Motor neuron (in vitro differentiated cells): ENCODE measurements around the gene ERC1. TPM values are rescaled to one million over a fixed set of nuclear protein-coding genes. Genes with fewer than 3 reads are reported as not detected.

Experiments
- ATAC-seq, 8 experiments: fragments of 200-7000 bp; cut with Tn5 transposase; replicated peaks in 6 of 8; 2 replicates each; pipeline ENCODE4 v1.8.0; 2021; ENCODE audit warnings: mild to moderate bottlenecking in 8 of 8, moderate library complexity in 8 of 8
- H3K27ac ChIP-seq, 2 donors: fragments of 250-450 bp; sonication (Bioruptor Pico); 2 replicates each; pipeline ENCODE4 v1.9.0; 2021; ENCODE audit warnings: antibody characterized with exemption in 2 of 2, mild to moderate bottlenecking in 2 of 2, moderate library complexity in 1 of 2
- H3K4me1 ChIP-seq, 2 donors: fragments of 250-450 bp; sonication (Bioruptor Pico); replicated peaks in 1 of 2; 2 replicates each; pipeline ENCODE4 v1.6.1; 2021; ENCODE audit warnings: antibody characterized with exemption in 2 of 2, mild to moderate bottlenecking in 2 of 2, moderate library complexity in 1 of 2
- H3K4me3 ChIP-seq, 5 donors: fragments of 250-450 bp; sonication (Bioruptor Pico); 2 replicates each; pipeline ENCODE4 v1.9.0; 2021; ENCODE audit warnings: antibody characterized with exemption in 5 of 5, mild to moderate bottlenecking in 5 of 5, moderate library complexity in 4 of 5
- WGBS, 10 experiments: fragments of 450-650 bp; shearing (Covaris generic); methylation state at CpG; one replicate each; pipeline ENCODE4 v1.0.0; 2022; 5-methylcytosine and 5-hydroxymethylcytosine counted together
- in situ Hi-C, 9 experiments: fragments of 400-800 bp; cut with MboI; loops; one replicate each; pipeline ENCODE4 v1.15.0; 2021; ENCODE audit warnings: low sequenced_read_pairs in 9 of 9, low pct_unique_long_range_greater_than_20kb in 2 of 9; ENCODE audit not compliant: unreplicated experiment in 9 of 9
- total RNA-seq, 8 experiments: library from RNA; unstranded; fragments of 300-600 nt; gene quantifications; 2 replicates each; pipeline versions ENCODE4 v1.2.3 to v1.2.4, GENCODE V29; 2022

Gene ERC1
- total RNA-seq, 8 experiments from 2014 or later: 15.1 to 53.8 (median 34.6) TPM

DNA sequence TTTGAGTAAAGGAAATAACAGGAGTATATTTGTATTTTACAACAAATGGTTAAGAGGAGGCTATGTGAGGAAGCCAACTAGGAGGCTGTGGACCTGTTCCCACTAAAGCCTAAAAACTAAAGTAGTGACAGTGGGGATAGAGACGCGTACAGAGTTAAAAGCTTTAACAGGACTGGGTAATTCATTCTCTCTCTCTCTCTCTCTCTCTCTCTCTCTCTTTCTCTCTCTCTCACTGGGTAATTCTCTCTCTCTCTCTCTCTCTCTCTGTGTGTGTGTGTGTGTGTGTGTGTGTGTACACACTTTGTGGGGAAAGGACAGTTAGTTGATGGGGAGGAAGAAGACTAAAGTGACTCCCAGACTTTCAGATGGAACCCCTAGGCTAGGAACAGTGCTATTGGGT, 16.3 kb downstream of the ERC1 start:
- WGBS, 10 experiments: 94 to 100% (median 100%) methylated on average over 1 to 2 of the region's 2 CpGs; no CpG with 5 or more reads in 7 of the 10 experiments
- Histone ChIP-seq H3K27ac (no peak overlapping the region), H3K4me3 (no peak overlapping the region), H3K4me1 (peaks cover 3% of the 10 kb centered on the region in 2 donors)
- no peak for ATAC-seq
- in situ Hi-C loops: no loop called here

DNA sequence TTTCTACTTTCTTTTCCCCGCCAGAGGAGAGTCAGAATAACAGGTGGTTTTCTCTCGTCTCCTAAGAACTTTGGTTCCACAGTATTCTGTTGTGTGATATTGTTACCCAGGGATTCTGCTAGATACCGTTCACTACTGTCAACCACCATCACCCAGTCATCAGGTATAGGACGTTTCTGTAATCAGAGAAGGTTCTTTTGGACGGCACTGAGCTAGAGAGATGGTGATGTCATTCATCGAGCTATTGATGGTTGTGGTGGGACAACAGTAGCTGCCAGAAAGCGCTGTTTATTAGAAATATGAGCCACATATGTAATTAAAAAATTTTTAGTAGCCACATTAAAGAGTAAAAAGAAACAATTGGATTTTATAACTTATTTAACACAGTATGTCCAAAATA, 17.0 kb downstream of the ERC1 start:
- H3K4me1 ChIP-seq: peaks cover 3% of the 10 kb centered on the region in 2 donors
- no peak for ATAC-seq
- in situ Hi-C loops: no loop called here

DNA sequence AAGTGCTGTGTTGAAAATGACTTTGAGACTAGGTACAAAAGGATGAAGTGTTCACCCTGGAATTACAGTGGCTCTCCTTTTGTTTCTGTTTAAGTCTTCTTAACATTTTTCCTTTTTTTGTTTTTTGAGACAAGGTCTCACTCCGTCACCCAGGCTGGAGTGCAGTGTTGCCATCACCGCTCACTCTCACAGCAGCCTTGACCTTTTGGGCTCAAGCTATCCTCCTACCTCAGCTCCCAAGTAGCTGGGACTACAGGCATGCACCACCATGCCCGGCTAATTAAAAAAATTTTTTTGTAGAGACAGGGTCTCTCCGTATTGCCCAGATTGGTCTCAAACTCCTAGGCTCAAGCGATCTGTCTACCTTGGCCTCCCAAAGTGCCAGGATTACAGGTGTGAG, 20.1 kb downstream of the ERC1 start:
- Histone ChIP-seq H3K4me3 (no peak overlapping the region), H3K27ac (no peak overlapping the region), H3K4me1 (peaks cover 0 to 2% of the 10 kb centered on the region in 2 donors)
- in situ Hi-C loops: no loop called here
- ATAC-seq: no peak
- 80 to 100% (median 100%) methylated on average over 1 to 5 of the region's 5 CpGs; no CpG with 5 or more reads in 2 of the 10 experiments for WGBS, 10 experiments

More for the DNA sequence above, 17.0 kb downstream of the ERC1 start:
- no peak overlapping the region for H3K27ac ChIP-seq
- H3K4me3 ChIP-seq: no peak overlapping the region
- 73 to 93% (median 88%) methylated on average over 3 to 7 of the region's 7 CpGs; no CpG with 5 or more reads in 2 of the 10 experiments for WGBS, 10 experiments

DNA sequence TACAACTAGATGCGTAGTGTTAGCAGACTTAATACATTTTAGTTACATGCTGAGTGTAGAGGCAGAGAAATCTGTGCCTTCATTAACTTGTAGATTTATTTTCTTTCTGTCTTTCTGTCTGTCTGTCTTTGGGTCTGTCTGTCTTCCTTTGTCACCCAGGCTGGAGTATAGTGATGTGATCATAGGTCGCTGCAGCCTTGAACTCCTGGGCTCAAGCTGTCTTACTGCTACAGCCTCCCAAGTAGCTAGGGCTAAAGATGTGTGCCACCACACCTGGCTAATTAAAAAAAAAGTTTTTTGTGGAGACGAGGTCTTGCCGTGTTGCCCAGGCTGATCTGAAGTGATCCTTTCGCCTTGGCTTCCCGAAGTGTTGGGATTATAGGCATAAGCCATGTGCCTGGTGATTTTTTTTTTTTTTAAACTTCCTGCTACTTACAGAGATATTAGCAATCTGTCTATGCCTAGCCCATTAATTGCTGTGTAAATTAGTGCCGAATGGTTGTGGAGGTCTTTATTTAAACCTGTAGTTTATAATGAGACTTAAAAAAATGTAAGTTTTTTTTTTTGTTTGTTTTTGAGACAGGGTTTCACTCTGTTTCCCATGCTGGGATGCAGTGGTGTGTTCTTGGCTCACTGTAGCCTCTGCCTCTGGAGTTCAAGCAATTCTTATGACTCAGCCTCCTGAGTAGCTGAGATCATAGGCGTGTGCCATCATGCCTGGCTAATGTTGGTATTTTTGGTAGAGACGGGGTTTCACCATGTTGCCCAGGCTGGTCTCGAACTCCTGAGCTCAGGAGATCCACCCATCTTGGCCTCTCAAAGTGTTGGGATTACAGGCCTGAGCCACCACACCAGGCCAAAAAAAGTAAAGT, 22.8 kb downstream of the ERC1 start:
- no peak overlapping the region for H3K4me3 ChIP-seq
- WGBS, 10 experiments: 42 to 98% (median 93%) methylated on average over 2 to 9 of the region's 10 CpGs
- H3K4me1 ChIP-seq: peaks cover 0 to 2% of the 10 kb centered on the region in 2 donors
- peak in 3 of 8 experiments; percentile 56 to 99 (median 99) for ATAC-seq
- no peak overlapping the region for H3K27ac ChIP-seq
- in situ Hi-C loops: no loop called here

DNA sequence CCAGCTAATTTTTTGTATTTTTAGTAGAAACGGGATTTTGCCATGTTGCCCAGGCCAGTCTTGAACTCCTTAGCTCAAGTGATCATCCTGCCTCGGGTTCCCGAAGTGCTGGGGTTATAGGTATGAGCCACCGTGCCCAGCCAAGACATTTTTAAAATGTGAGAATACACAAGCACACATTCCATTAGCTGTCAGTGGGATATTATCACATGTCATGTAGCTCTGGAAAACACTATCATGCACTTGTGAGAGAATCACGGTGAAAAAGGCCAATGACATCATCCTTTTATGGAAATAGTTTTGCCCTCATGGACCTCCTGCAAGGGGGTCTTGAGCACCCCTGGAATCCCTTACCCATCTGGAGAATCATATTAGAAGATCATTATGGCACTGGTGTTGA, 28.3 kb downstream of the ERC1 start:
- WGBS, 10 experiments: 60 to 100% (median 90%) methylated on average over 1 to 5 of the region's 5 CpGs; no CpG with 5 or more reads in 1 of the 10 experiments
- Histone ChIP-seq H3K4me1 (peaks cover 0 to 2% of the 10 kb centered on the region in 2 donors), H3K4me3 (no peak overlapping the region), H3K27ac (no peak overlapping the region)
- ATAC-seq: no peak
- in situ Hi-C loops: no loop called here

DNA sequence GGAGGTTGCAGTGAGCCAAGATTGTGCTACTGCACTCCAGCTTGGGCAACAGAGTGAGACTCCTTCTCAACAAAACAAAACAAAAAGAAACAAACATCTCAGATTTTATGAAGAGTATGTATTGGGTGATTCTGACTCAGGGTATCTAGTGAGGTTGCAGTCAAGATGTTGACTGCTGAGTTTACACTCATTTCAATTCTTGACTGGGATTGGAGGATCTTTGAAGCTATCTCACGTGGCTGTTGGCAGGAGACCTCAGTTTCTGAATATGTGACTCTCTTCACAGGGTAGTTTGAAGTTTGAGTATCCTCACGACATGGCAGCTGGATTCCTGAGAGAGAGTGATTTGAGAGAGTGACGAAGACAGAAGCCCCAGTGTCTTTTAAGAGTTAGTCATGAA, 29.4 kb downstream of the ERC1 start:
- 91 to 100% (median 100%) methylated on average over 1 to 3 of the region's 3 CpGs; no CpG with 5 or more reads in 2 of the 10 experiments for WGBS, 10 experiments

DNA sequence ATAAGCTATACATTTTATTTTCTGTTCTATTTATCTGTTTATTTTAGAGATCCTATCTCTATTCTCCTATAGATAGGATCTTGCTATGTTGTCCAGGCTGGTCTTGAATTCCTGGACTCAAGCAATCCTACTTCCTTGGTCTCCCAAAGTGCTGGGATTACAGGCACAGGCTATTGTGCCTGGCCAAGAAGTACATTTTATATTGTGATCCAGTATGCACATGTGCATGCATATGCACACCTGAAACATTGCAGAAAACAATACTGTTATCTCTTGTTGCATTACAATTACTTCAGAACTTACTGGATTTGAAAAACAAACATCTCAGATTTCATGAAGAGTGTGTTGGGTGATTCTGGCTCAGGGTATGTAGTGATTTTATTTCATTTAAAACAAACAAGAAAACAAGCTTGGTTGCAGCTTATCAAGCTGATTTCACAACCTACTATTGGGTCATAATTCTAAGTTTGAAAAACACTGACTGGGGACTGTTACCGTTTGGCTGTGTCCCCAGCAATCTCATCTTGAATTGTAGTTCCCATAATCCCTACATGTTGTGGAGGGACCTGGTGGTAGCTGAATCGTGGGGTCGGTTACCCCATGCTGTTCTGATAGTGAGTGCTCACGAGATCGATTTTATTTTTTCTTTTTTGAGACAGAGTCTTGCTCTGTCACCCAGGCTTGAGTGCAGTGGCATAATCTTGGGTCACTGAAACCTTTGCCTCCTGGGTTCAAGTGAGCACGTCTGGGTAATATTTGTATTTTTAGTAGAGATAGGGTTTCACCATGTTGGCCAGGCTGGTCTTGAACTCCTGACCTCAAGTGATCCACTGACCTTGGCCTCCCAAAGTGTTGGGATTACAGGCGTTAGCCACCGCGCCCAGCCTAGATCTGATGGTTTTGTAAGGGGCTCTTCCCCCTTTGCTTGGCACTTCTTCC, 31.3 kb downstream of the ERC1 start:
- Histone ChIP-seq H3K4me3 (no peak overlapping the region), H3K27ac (no peak overlapping the region), H3K4me1 (no peaks in the 10 kb centered on the region)
- WGBS, 10 experiments: 83 to 100% (median 98%) methylated on average over 1 to 7 of the region's 9 CpGs; no CpG with 5 or more reads in 2 of the 10 experiments
- in situ Hi-C loops: no loop called here
- no peak for ATAC-seq

More for the DNA sequence above, 29.4 kb downstream of the ERC1 start:
- Histone ChIP-seq H3K4me3 (no peak overlapping the region), H3K27ac (no peak overlapping the region), H3K4me1 (peaks cover 0 to 2% of the 10 kb centered on the region in 2 donors)
- ATAC-seq: no peak
- in situ Hi-C loops: no loop called here

DNA sequence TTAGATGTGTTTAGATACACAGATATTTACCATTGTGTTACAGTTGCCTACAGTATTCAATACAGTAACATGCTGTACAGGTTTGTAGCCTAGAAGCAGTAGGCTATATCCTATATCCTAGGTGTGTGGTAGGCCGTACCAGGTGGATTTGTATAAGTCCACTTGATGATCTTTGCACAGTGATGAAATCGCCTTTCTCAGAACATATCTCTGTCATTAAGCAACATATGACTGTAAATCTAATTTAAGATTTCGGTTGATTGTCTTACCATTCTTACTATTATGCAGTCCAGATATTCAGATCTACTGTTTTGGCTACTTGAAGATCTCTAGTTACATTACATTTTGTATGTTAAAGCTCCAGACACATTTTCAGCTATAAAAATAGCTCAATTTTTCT, 39.8 kb downstream of the ERC1 start:
- H3K27ac ChIP-seq: no peak overlapping the region
- H3K4me3 ChIP-seq: no peak overlapping the region
- 63 to 100% (median 85%) methylated on average over 2 to 3 of the region's 3 CpGs; no CpG with 5 or more reads in 3 of the 10 experiments for WGBS, 10 experiments
- in situ Hi-C loops: no loop called here
- no peaks in the 10 kb centered on the region for H3K4me1 ChIP-seq
- no peak for ATAC-seq

DNA sequence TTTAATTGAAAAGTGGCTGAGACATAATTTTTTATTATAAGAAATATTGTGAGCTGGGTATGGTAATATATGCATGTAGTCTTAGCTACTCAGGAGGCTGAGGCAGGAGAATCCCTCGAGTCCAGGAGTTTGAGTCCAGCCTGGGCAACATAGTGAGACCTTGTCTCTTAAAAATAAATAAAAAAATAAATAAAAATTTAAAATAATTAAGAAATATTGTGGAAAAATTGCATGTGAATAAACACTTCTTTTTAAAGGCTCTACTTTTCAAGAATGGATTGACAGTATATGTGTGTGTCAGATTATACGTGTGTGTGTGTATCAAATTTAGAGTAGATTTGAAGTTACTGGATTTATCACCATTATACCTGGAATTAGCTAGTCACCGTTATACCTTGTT, 43.2 kb downstream of the ERC1 start:
- H3K4me1 ChIP-seq: no peaks in the 10 kb centered on the region
- 90 to 100% (median 100%) methylated on average over 2 to 3 of the region's 3 CpGs; no CpG with 5 or more reads in 1 of the 10 experiments for WGBS, 10 experiments
- in situ Hi-C loops: no loop called here
- no peak overlapping the region for H3K4me3 ChIP-seq
- no peak for ATAC-seq
- H3K27ac ChIP-seq: no peak overlapping the region

DNA sequence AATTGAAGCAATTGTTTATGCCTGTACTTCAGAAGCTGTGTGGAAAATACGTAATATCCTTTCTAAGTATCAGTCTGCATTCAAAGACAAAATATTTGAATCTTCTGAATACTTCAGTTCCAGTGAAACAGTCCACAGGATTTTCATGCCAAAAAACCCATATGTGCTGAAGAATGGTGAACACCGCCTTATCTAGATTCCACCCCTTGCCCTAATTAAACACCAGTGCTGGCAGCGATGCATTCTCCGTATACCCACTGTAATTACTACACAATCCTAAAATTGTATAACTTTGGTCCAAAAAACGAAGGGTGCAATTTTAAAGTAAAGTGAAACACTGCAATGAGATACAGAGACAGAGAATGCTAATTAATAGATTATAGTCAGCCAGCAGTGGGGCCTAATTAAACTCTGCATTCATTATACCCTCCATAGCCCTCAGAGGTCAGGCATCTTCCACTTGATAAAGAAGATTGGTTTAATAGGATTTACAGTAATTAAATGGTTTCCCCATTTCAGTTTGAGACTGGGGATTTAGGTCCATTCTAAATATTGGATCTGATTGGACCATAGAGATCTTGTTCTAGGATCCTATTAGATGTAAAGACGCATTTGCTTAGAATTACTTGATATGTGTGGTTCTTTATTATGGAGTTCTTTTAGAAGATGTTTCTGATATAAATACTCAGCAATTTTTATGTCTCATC, 43.9 kb downstream of the ERC1 start:
- H3K27ac ChIP-seq: no peak overlapping the region
- whole genome bisulfite sequencing, 10 experiments: 83 to 100% (median 92%) methylated on average over 2 to 6 of the region's 6 CpGs
- in situ Hi-C loops: no loop called here
- no peak overlapping the region for H3K4me3 ChIP-seq
- H3K4me1 ChIP-seq: no peaks in the 10 kb centered on the region
- ATAC-seq: no peak

DNA sequence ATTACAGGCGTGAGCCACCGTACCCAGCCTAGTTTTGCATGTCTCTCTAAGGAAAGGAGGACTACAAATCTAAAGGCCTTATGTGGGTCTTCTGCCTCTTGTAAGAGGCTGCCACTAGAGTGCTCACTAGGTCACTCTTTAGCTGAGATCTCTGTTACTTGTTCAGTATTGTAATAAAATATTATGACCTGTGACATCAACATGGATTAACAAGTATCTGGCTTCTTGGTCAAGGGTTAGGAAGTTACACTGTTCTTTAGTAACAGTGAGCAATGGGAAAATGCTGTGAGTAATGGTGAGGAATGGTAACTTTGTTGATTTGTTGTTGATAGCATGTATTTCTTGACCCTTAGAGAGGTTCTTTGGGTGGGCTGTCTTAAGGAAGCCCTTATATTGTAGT, 50.5 kb downstream of the ERC1 start:
- 83 to 100% (median 94%) methylated on average over 1 to 2 of the region's 2 CpGs; no CpG with 5 or more reads in 7 of the 10 experiments for WGBS, 10 experiments
- ATAC-seq: no peak
- Histone ChIP-seq H3K4me3 (no peak overlapping the region), H3K4me1 (no peaks in the 10 kb centered on the region), H3K27ac (no peak overlapping the region)
- in situ Hi-C loops: no loop called here

DNA sequence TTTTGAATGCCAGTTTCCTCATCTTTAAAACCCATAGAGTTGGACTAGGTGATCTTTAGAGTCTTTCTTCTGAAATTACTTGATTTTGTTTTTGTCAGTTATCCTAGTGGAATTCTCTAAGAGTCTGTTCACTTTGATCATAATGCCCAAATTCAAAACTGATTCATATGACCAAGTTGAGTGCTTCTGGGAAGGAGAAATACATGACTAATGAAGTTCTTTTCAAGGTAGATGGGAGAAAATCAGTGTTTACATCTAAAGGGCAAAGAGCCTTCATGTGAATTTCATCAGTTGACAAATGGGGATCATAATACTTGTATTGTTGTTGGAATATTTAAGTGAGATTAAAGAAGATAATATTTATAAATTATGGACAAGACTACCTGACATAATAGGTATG, 53.2 kb downstream of the ERC1 start:
- Histone ChIP-seq H3K4me3 (no peak overlapping the region), H3K27ac (no peak overlapping the region), H3K4me1 (no peaks in the 10 kb centered on the region)
- in situ Hi-C loops: no loop called here
- ATAC-seq: peak in 3 of 8 experiments; percentile 25 to 59 (median 51)
